ENCODE data around the gene GARNL3.

The GARNL3 gene

DNA sequence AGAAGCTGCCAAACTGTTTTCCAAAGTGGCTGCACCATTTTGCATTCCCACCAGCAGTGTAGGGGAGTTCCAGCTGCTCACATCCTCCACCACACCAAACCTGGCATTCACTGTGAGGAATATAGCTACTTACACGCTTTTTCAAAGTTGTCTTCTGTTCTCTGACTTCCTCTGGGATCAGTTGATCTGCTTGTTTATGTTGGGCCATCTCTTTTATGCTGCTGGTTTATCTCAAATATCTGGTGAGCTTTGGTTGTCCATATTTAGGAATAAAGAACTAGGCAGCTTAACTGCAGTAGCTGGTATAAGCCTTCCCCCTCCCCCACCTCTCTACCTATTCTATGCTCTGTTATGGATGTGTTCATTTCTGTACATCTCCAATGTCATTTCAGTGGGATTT lies 151.1 kb downstream of the GARNL3 start:
- H3K36me3 ChIP-seq (ENCODE audit: control insufficient read depth, insufficient read depth, low read length) = no peaks in the 10 kb centered on the region
- H3K9ac ChIP-seq (ENCODE audit: low read length) = no peak overlapping the region
- no peak overlapping the region for H3K27ac ChIP-seq (ENCODE audit: low read depth, low read length)
- H3K4me1 ChIP-seq (ENCODE audit: control insufficient read depth, insufficient read depth, low read length) = peaks cover 5% of the 10 kb centered on the region; the same call in 1 of the 2 replicates
- no peak overlapping the region for H3K4me3 ChIP-seq (ENCODE audit: low read depth, low read length)
- no peaks in the 10 kb centered on the region for H3K9me3 ChIP-seq (ENCODE audit: control insufficient read depth, insufficient read depth, low read depth, low read length)
- no peaks in the 10 kb centered on the region for H3K27me3 ChIP-seq (ENCODE audit: control insufficient read depth, insufficient read depth, low read length)

DNA sequence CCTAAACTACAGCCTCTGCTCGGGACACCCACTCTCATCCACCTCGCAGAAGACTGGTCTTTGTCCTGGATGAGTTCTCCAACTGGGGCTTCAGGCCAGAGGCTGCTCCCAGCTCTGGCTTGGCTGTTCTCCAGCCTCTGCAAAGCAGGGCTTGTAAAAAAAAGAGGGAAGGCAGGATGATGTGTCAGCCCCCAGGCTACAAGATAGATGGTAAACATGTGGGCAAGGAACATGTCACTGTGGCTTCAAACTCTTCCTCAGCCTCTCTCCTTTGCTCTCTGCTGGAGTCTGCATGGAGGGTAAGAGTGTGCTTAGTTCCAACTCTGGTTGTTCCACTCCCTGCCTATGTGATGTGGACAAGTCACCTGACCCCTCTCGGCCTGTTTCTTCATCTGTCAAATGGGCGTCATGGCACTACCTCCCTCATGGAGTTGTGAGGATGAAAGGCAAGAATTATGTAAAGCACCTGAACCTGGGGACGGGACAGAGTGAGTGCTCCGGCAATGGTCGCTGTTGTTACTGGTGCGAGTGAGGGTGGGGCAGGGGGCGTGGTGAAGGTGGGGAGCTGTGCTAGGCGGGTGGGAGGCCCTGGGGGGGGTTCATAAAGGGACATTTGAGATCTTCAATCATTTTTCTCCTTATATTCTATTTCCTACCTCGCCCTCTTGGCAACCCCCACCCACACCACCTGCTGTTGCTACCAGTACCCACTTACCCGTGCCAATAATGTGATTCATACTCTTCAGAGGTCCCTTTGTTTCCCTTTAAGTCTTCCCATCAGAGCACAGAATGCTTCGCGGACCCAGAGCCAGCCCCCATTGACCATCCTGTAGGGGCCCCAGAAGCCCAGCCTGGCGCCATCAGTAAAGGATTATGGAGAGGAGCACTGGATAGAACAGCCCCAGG lies 152.8 kb downstream of the GARNL3 start:
- Histone ChIP-seq H3K27ac (ENCODE audit: low read depth, low read length) (no peak overlapping the region), H3K4me1 (ENCODE audit: control insufficient read depth, insufficient read depth, low read length) (peaks cover 5% of the 10 kb centered on the region; the same call in 1 of the 2 replicates), H3K9ac (ENCODE audit: low read length) (no peak overlapping the region), H3K9me3 (ENCODE audit: control insufficient read depth, insufficient read depth, low read depth, low read length) (no peaks in the 10 kb centered on the region), H3K36me3 (ENCODE audit: control insufficient read depth, insufficient read depth, low read length) (no peaks in the 10 kb centered on the region), H3K4me3 (ENCODE audit: low read depth, low read length) (no peak overlapping the region), H3K27me3 (ENCODE audit: control insufficient read depth, insufficient read depth, low read length) (no peaks in the 10 kb centered on the region)

DNA sequence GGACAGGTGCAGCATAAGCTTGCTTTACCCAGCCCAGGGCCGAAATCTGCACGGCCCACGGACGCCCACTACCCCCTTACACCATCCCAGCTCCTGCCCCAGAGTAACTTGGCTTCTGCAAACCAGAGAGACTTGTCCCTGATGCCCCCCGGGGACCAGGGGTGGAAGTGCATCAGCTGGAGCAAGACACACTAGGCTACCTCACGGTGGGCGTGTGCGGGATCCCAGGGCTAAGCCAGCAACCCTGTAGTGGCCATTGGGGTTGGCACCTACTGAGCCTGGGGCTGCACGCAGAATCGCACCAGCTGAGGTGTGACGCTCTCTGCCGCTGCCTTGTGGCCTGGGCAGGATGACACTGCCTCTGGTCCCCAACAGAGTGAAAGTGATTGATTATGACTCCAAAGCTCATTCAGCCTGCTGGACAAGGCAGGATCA lies 153.5 kb downstream of the GARNL3 start:
- H3K4me1 ChIP-seq (ENCODE audit: control insufficient read depth, insufficient read depth, low read length) = peaks cover 5% of the 10 kb centered on the region; the same call in 1 of the 2 replicates
- no peak overlapping the region for H3K27ac ChIP-seq (ENCODE audit: low read depth, low read length)
- H3K36me3 ChIP-seq (ENCODE audit: control insufficient read depth, insufficient read depth, low read length) = no peaks in the 10 kb centered on the region
- H3K9me3 ChIP-seq (ENCODE audit: control insufficient read depth, insufficient read depth, low read depth, low read length) = no peaks in the 10 kb centered on the region
- H3K27me3 ChIP-seq (ENCODE audit: control insufficient read depth, insufficient read depth, low read length) = no peaks in the 10 kb centered on the region
- no peak overlapping the region for H3K4me3 ChIP-seq (ENCODE audit: low read depth, low read length)
- no peak overlapping the region for H3K9ac ChIP-seq (ENCODE audit: low read length)

DNA sequence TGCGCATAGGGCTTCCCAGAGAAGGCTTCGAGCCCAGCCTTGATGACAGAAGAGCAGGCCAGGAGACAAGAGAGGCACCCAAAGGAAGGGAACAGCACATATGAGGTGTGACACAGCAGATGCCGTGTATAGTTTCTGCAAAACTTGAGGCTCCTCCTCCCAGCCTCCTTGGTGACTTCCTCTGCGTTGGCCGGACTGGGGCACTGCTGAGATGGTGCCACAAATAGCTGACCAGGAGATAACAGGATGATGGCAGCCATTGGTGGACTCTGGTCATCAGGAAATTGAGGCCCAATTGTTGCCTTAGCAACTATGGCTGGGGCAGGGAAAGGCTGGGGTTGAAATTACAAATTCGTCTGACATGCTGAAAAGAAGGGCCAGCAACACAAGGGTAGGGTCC lies 154.8 kb downstream of the GARNL3 start:
- peak overlapping the region; percentile 53 for H3K4me3 ChIP-seq (ENCODE audit: low read depth, low read length)
- H3K9me3 ChIP-seq (ENCODE audit: control insufficient read depth, insufficient read depth, low read depth, low read length) = no peaks in the 10 kb centered on the region
- H3K4me1 ChIP-seq (ENCODE audit: control insufficient read depth, insufficient read depth, low read length) = peaks cover 5% of the 10 kb centered on the region; the same call in 1 of the 2 replicates
- no peak overlapping the region for H3K27ac ChIP-seq (ENCODE audit: low read depth, low read length)
- H3K27me3 ChIP-seq (ENCODE audit: control insufficient read depth, insufficient read depth, low read length) = no peaks in the 10 kb centered on the region
- no peaks in the 10 kb centered on the region for H3K36me3 ChIP-seq (ENCODE audit: control insufficient read depth, insufficient read depth, low read length)
- H3K9ac ChIP-seq (ENCODE audit: low read length) = peak overlapping the region; percentile 51

DNA sequence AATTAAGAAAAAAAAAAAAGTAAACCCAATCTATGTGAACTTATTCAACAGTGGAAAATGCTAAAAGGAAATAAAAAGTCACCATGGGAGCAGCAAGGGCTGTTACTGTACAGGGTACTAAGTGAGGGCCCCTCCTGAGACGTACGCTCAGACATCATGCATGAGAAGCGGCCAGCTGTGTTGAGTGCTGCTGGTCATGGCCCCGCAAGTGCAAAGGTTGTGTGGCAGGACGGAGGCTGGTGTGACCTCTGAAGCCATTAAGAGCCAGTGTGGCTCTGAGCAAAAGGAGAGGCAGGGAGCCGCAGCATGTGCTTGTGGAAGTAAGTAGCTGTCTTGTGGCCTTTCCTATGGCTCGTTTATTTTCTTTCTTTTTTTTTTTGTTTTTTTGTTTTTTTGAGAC lies 156.5 kb downstream of the GARNL3 start:
- Histone ChIP-seq H3K9ac (ENCODE audit: low read length) (no peak overlapping the region), H3K4me1 (ENCODE audit: control insufficient read depth, insufficient read depth, low read length) (peaks cover 8% of the 10 kb centered on the region; the same call in 1 of the 2 replicates), H3K4me3 (ENCODE audit: low read depth, low read length) (no peak overlapping the region), H3K27ac (ENCODE audit: low read depth, low read length) (no peak overlapping the region), H3K27me3 (ENCODE audit: control insufficient read depth, insufficient read depth, low read length) (no peaks in the 10 kb centered on the region), H3K36me3 (ENCODE audit: control insufficient read depth, insufficient read depth, low read length) (no peaks in the 10 kb centered on the region), H3K9me3 (ENCODE audit: control insufficient read depth, insufficient read depth, low read depth, low read length) (no peaks in the 10 kb centered on the region)

DNA sequence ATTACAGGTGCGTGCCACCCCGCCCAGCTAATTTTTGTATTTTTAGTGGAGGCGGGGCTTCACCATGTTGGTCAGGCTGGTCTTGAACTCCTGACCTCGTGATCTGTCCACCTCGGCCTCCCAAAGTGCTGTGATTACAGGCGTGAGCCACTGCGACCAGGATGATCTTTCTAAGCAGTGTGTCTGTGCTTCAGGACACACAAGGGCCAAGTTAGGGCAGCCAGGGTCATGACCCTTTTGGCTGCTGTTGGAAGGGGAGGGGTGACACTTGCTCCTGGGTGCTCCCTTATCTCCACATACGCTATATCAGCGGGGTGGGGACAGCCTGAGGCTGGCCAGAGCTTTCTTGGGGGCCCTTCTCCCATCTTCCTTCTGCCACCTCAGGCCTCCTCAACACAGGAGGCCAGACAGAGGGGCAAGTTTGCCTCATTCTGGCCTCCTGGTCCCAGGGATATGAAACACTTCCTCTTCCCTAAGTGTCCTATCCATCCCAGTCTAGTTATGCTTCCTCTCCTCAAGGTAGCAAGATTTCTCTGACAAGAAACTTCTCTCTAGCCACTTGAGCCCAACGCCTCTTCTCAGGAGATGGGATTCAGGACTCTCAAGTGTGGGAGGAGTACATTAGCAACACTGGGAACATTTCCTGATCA lies 157.7 kb downstream of the GARNL3 start:
- H3K9ac ChIP-seq (ENCODE audit: low read length) = no peak overlapping the region
- peaks cover 5% of the 10 kb centered on the region; the same call in 1 of the 2 replicates for H3K36me3 ChIP-seq (ENCODE audit: control insufficient read depth, insufficient read depth, low read length)
- no peak overlapping the region for H3K27ac ChIP-seq (ENCODE audit: low read depth, low read length)
- H3K27me3 ChIP-seq (ENCODE audit: control insufficient read depth, insufficient read depth, low read length) = no peaks in the 10 kb centered on the region
- no peak overlapping the region for H3K4me3 ChIP-seq (ENCODE audit: low read depth, low read length)
- H3K4me1 ChIP-seq (ENCODE audit: control insufficient read depth, insufficient read depth, low read length) = peaks cover 8% of the 10 kb centered on the region; the same call in 1 of the 2 replicates
- no peaks in the 10 kb centered on the region for H3K9me3 ChIP-seq (ENCODE audit: control insufficient read depth, insufficient read depth, low read depth, low read length)

DNA sequence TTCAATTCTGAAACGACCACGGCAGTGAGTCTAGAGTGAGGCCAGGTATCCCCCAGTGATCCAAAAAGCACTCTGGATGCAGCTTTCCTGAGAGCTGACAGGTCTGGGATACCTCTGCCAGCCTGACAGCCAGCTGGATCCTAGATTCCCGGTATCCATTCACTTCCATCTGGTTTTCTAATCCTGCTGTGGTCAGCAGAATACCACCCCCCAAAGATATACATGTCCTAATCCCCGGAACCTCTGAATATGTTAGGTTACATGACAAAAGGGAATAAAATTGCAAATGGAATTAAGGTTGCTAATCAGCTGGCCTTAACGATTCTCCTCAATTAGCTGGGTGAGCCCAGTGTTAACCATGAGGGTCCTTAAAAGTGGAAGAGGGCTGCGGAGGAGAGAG lies 158.2 kb downstream of the GARNL3 start:
- Histone ChIP-seq H3K36me3 (ENCODE audit: control insufficient read depth, insufficient read depth, low read length) (peaks cover 5% of the 10 kb centered on the region; the same call in 1 of the 2 replicates), H3K27ac (ENCODE audit: low read depth, low read length) (no peak overlapping the region), H3K9ac (ENCODE audit: low read length) (no peak overlapping the region), H3K9me3 (ENCODE audit: control insufficient read depth, insufficient read depth, low read depth, low read length) (no peaks in the 10 kb centered on the region), H3K27me3 (ENCODE audit: control insufficient read depth, insufficient read depth, low read length) (no peaks in the 10 kb centered on the region), H3K4me3 (ENCODE audit: low read depth, low read length) (no peak overlapping the region; the same call in 1 of the 2 replicates), H3K4me1 (ENCODE audit: control insufficient read depth, insufficient read depth, low read length) (peaks cover 8% of the 10 kb centered on the region; the same call in 1 of the 2 replicates)

DNA sequence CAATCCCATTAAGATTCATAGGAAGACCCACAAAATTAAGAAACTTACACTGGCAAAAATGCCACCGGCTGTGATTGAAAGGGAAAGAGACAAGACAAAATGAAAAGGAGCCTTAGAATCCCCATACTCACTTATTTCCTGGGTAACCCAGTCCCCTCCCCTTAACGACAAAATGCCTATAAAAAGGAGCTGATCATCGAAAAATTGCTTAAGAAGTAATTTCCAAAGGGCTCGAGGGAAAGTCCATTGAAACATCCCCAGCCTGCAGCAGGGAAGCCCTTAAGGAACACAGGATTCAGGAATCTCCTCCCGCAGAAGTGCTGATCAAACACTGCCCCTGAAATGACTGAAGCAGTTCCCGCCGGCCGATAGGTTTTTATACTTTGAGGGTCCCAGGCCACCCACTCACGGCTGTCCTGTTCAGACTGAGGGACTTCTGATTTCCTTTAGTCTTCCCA lies 158.9 kb downstream of the GARNL3 start:
- peak overlapping the region; percentile 98 for H3K27ac ChIP-seq (ENCODE audit: low read depth, low read length)
- H3K9me3 ChIP-seq (ENCODE audit: control insufficient read depth, insufficient read depth, low read depth, low read length) = no peaks in the 10 kb centered on the region
- peaks cover 8% of the 10 kb centered on the region for H3K36me3 ChIP-seq (ENCODE audit: control insufficient read depth, insufficient read depth, low read length)
- H3K4me3 ChIP-seq (ENCODE audit: low read depth, low read length) = peak overlapping the region; percentile 83
- peaks cover 8% of the 10 kb centered on the region; the same call in 1 of the 2 replicates for H3K4me1 ChIP-seq (ENCODE audit: control insufficient read depth, insufficient read depth, low read length)
- peak overlapping the region; percentile 85 for H3K9ac ChIP-seq (ENCODE audit: low read length)
- no peaks in the 10 kb centered on the region for H3K27me3 ChIP-seq (ENCODE audit: control insufficient read depth, insufficient read depth, low read length)

DNA sequence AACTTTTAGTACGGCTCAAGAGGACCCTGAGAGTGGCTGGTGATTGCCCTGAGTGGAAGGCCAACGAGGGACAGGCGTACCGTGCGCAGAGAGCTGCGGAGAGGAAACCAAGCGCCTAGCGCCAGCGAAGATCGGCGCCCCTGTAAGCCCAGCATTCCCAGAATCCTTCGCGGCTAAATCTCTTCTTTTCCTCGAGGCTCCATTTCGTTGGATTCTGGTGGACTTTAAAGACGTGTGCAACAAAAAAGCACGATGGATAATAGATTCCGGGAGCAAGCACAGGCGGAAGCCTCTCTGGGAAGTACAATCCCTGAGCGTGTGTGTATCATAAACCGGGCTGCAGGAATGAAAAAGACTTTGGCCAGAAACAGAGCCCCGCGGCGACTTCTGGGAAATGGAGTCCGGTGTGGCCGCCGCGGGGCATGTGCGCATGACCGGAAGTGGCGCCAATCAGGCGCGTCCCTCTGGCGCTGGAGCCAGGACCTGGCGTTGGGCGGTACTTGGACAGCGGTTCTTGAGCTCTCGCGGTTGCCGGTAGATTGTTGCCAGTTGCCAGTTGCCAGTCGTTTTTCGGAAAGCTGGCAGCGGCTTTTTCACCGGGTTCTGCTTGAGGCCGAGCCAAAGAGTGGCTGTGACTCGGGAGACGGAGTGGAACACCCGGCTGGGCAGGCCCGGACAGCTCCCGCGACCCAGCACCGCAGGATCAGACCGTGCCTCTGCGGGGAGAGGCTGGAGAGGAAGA lies 159.5 kb downstream of the GARNL3 start, which contains the start of gene ZNF79:
Gene ZNF79 (plus strand): TSS at position 449 of the 742 bp plus-strand sequence. CDS start 406 bp downstream, outside the sequence.
- H3K4me1 ChIP-seq (ENCODE audit: control insufficient read depth, insufficient read depth, low read length) = peaks cover 4% of the 10 kb centered on the region; the same call in 1 of the 2 replicates
- H3K36me3 ChIP-seq (ENCODE audit: control insufficient read depth, insufficient read depth, low read length) = peaks cover 13% of the 10 kb centered on the region
- H3K27ac ChIP-seq (ENCODE audit: low read depth, low read length) = peak within 1 kb of the TSS; percentile 98

DNA sequence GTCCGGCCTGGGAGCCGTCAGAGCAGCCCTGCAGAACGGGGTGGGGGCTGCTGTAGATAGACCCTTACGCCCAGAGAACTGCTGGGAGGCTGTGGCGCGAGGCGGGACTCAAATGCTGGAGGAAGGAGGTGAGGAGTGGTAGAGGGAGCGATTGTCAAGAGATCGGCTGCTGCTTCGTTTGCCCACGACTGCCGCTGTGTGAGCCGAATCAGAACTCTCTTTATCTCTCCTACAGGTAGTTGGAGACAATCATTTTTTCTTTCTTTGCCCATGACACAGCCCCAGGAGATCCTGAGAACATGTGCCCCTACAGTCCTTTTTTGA lies 160.1 kb downstream of the GARNL3 start:
- Histone ChIP-seq H3K9ac (ENCODE audit: low read length) (peak overlapping the region; percentile 85), H3K4me3 (ENCODE audit: low read depth, low read length) (peak overlapping the region; percentile 83), H3K36me3 (ENCODE audit: control insufficient read depth, insufficient read depth, low read length) (peaks cover 18% of the 10 kb centered on the region), H3K27ac (ENCODE audit: low read depth, low read length) (peak overlapping the region; percentile 98; the same call in 1 of the 2 replicates), H3K9me3 (ENCODE audit: control insufficient read depth, insufficient read depth, low read depth, low read length) (no peaks in the 10 kb centered on the region), H3K4me1 (ENCODE audit: control insufficient read depth, insufficient read depth, low read length) (peaks cover 4% of the 10 kb centered on the region; the same call in 1 of the 2 replicates), H3K27me3 (ENCODE audit: control insufficient read depth, insufficient read depth, low read length) (no peaks in the 10 kb centered on the region)

More for the DNA sequence above, 159.5 kb downstream of the GARNL3 start, which contains the start of gene ZNF79:
- H3K9me3 ChIP-seq (ENCODE audit: control insufficient read depth, insufficient read depth, low read depth, low read length) = no peaks in the 10 kb centered on the region
- peak within 1 kb of the TSS; percentile 83 for H3K4me3 ChIP-seq (ENCODE audit: low read depth, low read length)
- H3K9ac ChIP-seq (ENCODE audit: low read length) = peak within 1 kb of the TSS; percentile 85
- no peaks in the 10 kb centered on the region for H3K27me3 ChIP-seq (ENCODE audit: control insufficient read depth, insufficient read depth, low read length)

Data from HUES6 (cell line).